MG63 (cell line): ENCODE data around the gene AGPAT2. TPM values are rescaled to one million over a fixed set of nuclear protein-coding genes. Genes with fewer than 3 reads are reported as not detected.
"Not testable (repeated sequence)": the region's sequence is repeated elsewhere in the genome, so short reads cannot be mapped to it uniquely, and the experiment has no call there.

Experiments
- DNase-seq: peaks from one replicate; pipeline ENCODE4 v3.0.0-alpha.2; 2020
- H3K27me3 ChIP-seq: fragments of 250-450 bp; sonication (Bioruptor Pico); 2 replicates; pipeline ENCODE4 v1.5.1; 2020; ENCODE audit warnings: mild to moderate bottlenecking, moderate library complexity
- H3K36me3 ChIP-seq: fragments of 250-450 bp; sonication (Bioruptor Pico); 2 replicates; pipeline ENCODE4 v1.5.1; 2020; ENCODE audit warnings: mild to moderate bottlenecking, moderate library complexity
- H3K4me3 ChIP-seq: fragments of 250-450 bp; sonication (Bioruptor Pico); 2 replicates; pipeline ENCODE4 v1.5.1; 2020; ENCODE audit warnings: mild to moderate bottlenecking, moderate library complexity
- H3K9me3 ChIP-seq: fragments of 250-450 bp; sonication (Bioruptor Pico); 2 replicates; pipeline ENCODE4 v1.5.1; 2020; ENCODE audit warnings: mild to moderate bottlenecking, moderate library complexity
- total RNA-seq: library from RNA; depleted of rRNA; stranded (reverse); fragments of >200 nt; shearing (Covaris generic); gene quantifications from 2 replicates; pipeline ENCODE4 v1.2.3, GENCODE V29; 2014; ENCODE audit warnings: low replicate concordance

AGPAT2 gene
- total RNA-seq, 1 experiment from 2014 or later, result 116 TPM

DNA sequence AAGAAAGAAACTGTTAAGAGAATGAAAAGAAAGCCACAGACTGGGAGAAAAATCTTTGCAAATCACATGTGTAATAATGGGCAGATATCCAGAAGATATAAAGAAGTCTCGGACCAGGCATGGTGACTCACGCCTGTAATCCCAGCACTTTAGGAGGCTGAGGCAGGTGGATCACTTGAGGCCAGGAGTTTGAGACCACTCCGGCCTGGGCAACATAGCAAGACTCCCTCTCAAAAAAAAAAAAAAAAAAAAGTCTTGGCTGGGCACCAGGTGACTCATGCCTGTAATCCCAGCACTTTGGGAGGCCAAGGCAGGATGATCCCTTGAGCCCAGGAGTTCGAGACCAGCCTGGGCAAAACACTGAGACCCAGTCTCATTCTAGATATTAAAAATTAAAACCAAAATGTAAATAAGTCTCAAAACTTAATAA lies 24.0 kb upstream of the AGPAT2 start:
- DNase-seq, result peak; percentile 43
- H3K36me3 ChIP-seq, H3K9me3 ChIP-seq, H3K27me3 ChIP-seq, H3K4me3 ChIP-seq: not testable (repeated sequence)

DNA sequence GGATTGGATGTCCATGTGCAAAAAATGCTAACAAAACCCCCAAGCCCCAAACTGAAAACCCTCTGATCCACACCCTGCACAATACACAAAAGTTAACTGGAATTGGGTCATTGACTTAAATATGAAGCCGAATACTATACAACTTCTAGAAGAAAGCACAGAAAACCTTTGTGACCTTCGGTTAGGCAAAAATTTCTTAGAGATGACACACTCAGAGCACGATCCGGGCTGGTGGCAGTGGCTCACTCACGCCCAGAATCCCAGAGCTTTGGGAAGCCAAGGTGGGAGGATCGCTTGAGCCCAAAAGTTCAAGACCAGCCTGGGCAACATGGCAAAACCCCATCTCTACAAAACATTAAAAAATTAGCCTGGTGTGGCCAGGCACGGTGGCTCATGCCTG lies 23.3 kb upstream of the AGPAT2 start:
- no peak for DNase-seq
- Histone ChIP-seq H3K36me3 (no peaks in the 10 kb centered on the region), H3K4me3 (no peak overlapping the region), H3K27me3 (no peaks in the 10 kb centered on the region), H3K9me3 (no peaks in the 10 kb centered on the region)

DNA sequence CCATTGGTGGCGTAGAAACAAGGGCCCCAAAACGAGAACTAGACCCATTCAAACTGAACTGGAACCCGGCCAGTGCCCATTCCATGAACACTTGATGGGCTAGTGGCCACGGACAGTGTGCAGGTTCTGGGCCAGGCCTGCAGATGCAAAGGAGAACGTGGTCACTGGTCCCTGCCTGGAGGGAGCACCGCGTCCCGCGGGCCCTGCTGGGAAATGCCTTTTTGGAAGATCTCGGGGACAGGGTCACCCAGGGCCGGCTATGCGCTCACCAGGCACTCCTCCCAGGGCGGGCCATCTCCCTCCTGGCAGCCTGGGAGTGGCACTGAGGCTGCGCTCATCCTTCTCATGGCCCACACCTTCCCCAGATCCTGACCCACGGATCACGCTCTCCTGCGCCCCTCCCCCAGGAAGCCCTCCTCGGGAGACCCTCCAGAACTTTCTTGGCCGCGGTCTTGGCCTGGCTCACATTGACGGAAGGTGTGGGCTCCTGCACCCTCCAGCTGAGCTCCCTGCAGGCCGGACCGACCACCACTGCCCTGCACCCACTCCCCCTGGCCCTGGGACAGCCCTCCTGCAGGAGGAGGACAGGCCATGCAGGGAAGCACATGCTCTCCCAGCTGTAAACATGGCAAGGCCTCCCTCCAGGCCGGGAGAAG lies 22.3 kb upstream of the AGPAT2 start:
- Histone ChIP-seq H3K4me3 (no peak overlapping the region), H3K27me3 (no peaks in the 10 kb centered on the region), H3K36me3 (no peaks in the 10 kb centered on the region), H3K9me3 (no peaks in the 10 kb centered on the region)
- DNase-seq, result no peak

DNA sequence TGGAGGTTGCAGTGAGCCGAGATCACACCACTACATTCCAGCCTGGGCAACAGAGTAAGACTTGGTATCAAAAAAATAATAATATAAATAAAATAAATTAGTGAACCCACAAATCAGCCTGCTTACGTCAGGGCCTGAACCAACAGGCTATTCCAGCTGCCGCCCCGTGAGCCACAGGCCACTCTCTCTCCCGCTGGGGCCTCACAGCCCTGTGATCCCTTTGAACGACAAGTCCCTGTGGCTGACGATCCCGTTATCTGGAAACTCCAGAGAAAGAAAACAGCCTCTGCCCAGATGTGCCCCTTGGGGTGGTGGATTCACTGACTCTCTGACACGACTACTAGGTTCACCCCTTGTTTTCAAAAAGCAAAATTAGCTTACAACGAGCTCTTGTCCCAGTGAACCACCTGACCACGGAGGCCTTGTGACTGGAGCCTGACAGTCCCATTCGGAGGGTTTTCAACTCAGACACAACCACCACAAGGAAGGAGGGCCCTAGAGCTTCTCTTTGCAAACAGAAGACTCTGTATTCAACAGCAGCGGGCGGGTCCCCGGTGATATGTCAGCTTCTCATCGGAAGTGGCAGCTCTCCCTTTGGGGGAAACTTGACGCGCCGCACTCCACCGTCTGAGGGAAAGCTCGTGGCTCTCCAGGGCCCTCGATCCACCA lies 20.7 kb upstream of the AGPAT2 start:
- Histone ChIP-seq H3K9me3 (no peaks in the 10 kb centered on the region), H3K36me3 (no peaks in the 10 kb centered on the region), H3K27me3 (no peaks in the 10 kb centered on the region), H3K4me3 (no peak overlapping the region)
- no peak for DNase-seq

DNA sequence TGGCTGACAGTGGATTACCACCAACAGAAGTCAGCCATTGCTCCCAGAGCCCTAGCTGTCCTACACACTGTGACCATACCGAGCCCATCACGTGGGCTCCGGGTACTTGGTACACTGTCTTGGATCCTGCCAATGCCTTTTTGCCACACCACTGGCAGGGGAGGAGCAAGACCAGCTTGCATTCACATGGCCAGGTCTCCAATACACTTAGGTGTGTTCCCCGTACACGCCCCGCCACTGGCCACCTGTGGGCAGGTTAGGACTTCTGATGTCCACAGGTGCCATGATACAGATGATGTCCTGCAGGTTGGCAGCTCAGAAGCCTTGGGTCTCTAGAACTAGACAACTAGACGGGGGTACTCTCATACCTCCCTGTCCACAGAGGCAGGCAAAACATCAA lies 19.8 kb upstream of the AGPAT2 start:
- no peaks in the 10 kb centered on the region for H3K9me3 ChIP-seq
- DNase-seq, result no peak
- H3K27me3 ChIP-seq, result no peaks in the 10 kb centered on the region
- no peaks in the 10 kb centered on the region for H3K36me3 ChIP-seq
- H3K4me3 ChIP-seq, result no peak overlapping the region

DNA sequence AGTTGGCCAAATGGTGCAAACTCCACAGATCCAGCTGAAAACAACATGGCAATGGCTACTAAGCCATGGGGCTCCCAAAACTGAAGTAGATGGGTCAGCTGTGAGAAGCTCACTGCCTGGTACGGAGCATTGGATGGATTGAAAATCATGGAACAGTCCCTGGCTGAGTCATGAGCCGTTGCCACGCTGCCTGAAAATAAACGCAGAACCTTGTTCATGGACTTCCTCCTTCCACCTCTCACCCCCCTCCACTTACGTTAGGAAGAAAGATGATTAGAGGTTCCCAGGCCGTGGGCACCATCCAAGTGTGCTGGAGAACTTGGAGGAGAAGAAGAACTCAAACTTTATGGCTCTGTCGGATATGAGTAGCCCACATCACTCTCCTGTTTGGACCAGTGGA lies 18.3 kb upstream of the AGPAT2 start:
- Histone ChIP-seq H3K27me3 (no peaks in the 10 kb centered on the region), H3K36me3 (no peaks in the 10 kb centered on the region), H3K4me3 (no peak overlapping the region), H3K9me3 (no peaks in the 10 kb centered on the region)
- DNase-seq, result no peak

DNA sequence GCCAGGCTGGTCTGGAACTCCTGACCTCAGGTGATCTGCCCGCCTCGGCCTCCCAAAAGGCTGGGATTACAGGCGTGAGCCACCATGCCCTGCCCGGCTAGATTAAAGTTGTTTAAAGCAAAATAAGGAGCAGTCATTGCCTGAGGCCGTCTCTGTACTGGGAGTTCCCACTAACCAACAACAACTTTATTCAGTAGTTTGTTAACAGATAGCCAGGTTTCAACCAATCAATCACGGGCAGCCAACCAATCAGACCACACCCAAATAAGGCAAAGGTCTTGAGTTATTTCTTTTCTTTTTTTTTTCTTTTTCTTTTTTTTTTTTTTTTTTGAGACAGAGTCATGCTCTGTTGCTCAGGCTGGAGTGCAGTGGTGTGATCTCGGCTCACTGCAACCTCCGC lies 17.5 kb upstream of the AGPAT2 start:
- H3K4me3 ChIP-seq, H3K9me3 ChIP-seq, H3K36me3 ChIP-seq, H3K27me3 ChIP-seq, DNase-seq: not testable (repeated sequence)

DNA sequence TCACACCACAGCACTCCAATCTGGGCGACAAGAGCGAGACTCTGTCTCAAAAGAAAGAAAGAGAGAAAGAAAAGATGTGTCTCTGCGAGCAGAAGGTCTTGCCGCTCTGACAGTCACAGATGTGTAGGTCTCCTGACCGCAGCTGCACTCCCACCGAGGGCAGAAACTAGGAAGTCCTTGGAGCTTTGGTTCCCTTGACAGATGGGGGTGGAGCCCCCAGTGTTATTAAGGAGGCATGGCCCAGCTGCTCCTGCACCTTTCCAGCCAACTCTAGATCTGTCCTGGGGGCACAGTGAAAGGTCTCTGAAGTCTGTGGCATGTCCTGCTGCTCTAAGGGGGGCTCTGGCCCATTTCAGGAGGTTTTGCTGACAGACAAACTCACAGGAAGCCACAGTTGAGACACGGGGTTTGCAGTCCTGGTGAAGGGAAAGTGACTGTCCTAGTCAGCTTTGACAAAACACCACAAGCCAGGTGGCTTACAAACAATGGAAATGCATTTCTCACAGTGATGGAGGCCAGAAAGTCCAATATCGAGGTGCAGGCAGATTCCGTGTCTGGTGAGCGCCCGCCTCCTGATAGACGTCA lies 16.1 kb upstream of the AGPAT2 start:
- no peak overlapping the region for H3K4me3 ChIP-seq
- no peaks in the 10 kb centered on the region for H3K9me3 ChIP-seq
- no peaks in the 10 kb centered on the region for H3K27me3 ChIP-seq
- H3K36me3 ChIP-seq, result no peaks in the 10 kb centered on the region
- no peak for DNase-seq

DNA sequence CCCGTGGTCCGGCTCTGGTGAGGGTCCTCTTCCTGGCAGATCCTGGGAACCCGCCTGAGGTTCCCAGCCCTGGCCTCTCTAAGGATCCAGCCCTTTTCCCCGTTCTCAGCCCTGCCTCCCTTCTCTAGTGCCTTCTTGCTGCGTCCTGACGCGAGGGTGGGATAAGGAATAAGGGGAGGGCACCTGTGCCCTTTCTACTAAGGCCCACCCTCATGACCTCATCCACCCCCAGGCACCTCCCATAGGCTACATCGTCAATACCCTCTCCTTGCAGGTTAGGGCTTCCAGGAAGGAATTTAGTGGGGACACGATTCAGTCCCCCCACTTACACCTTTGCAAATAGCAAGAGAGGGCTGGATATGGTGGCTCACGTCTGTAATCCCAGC lies 14.4 kb upstream of the AGPAT2 start:
- Histone ChIP-seq H3K27me3 (no peaks in the 10 kb centered on the region), H3K36me3 (no peaks in the 10 kb centered on the region), H3K9me3 (no peaks in the 10 kb centered on the region), H3K4me3 (no peak overlapping the region)
- no peak for DNase-seq

DNA sequence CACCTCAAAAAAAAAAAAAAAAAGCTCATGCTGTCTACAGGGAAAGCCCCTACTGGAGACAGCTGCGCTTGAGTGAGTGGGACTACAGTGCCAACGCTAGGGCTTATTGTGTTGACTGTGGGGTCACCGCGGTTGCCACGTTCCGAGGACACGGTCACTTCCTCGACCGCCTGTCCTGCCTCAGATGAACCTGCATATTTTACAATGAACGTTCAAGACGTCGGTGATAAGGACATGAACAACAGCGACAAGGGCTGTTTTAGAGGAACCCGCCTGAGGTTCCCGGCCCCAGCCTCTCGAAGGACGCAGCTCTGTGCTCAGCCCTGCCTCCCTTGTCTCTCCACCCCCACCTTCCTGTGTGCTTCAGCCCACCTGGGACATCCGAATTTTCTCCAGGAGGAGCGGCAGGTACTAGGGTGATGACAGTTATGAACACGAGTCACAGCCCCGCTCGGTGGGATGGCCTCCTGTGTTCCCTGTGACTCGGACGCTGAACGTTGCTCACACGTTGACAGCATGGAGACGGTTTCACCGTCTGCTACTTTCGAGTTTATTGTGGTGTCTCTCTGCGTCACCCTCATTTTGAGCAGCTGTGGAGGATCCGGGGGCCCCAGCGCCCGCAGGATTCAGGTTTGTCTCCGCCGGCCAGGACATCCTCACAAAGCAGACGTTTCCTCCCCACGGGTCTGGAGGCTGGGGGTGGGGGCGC lies 13.9 kb upstream of the AGPAT2 start:
- no peak overlapping the region for H3K4me3 ChIP-seq
- H3K27me3 ChIP-seq, result no peaks in the 10 kb centered on the region
- no peaks in the 10 kb centered on the region for H3K9me3 ChIP-seq
- no peak for DNase-seq
- H3K36me3 ChIP-seq, result no peaks in the 10 kb centered on the region

DNA sequence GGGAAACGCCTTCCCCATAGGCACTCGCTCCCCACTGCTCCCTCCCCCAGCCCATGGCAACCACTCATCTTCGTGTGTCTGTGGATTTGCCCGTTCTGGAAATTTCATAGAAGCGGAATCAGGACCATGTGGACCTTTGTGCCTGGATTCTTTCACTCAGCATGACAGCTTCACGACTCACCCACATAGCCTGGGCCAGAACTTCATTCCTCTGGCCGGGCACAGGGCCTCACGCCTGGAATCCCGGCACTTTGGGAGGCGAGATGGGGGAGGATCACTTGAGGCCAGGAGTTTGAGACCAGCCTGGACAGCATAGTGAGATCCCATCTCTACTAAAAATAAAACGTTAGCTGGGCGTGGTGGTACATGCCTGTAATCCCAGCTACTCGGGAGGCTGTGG lies 13.0 kb upstream of the AGPAT2 start:
- H3K4me3 ChIP-seq, result no peak overlapping the region
- H3K36me3 ChIP-seq, result no peaks in the 10 kb centered on the region
- no peaks in the 10 kb centered on the region for H3K27me3 ChIP-seq
- DNase-seq, result peak; percentile 56
- no peaks in the 10 kb centered on the region for H3K9me3 ChIP-seq

DNA sequence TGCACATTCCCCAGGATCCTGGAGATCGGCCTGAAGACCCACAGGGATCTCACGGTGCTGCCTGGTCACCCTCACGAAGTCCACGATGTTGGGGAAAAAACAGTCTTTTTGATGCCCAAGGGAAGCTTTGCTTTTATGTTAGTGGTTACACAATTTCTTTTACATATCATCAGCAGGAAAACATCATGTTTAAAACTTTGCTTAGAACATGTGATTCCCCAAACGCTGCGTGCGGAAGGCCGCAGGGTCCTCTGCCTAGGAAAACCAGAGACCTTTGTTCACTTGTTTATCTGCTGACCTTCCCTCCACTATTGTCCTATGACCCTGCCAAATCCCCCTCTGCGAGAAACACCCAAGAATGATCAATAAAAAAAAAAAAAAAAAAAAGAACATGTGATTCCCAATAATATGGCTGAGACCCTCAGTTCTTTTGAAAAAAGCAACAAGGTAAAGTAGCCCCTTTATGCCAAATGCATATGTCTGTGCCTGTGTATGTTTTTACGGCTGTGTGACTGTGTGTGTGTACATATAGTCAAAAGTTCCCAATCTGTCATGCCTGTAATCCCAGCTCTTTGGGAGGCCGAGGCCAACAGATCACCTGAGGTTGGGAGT lies 11.5 kb upstream of the AGPAT2 start:
- Histone ChIP-seq H3K36me3 (no peaks in the 10 kb centered on the region), H3K27me3 (no peaks in the 10 kb centered on the region), H3K9me3 (no peaks in the 10 kb centered on the region), H3K4me3 (no peak overlapping the region)
- DNase-seq, result no peak

DNA sequence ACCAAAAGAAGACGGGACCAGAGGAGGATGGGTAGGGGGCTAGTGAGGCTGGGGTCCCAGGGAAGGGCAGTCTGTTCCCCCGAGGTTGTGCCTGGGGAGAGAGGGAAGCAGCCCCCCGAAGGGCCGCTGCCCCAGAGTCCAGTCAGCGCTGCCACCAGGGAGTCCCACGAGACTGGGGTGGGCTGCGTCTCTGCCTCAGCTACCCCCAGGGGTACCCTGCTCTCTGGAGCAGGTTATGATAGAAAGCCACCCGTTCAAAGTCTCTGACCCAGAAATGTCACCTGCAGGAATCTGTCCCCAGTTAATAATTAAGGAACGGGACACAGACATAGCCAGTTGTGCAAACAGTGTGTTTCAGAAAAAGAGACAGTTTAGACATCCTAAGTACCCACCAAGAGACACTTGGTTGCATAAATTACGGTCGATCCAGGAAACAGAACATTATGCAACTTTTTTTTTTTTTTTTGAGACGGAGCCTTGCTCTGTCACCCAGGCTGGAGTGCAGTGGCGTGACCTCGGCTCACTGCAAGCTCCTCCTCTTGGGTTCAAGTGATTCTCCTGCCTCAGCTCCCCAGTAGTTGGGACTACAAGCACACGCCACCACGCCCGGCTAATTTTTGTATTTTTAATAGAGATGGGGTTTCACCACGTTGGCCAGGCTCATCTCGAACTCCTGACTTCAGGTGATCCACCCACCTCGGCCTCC lies 10.7 kb upstream of the AGPAT2 start:
- no peak overlapping the region for H3K4me3 ChIP-seq
- no peaks in the 10 kb centered on the region for H3K9me3 ChIP-seq
- H3K36me3 ChIP-seq, result no peaks in the 10 kb centered on the region
- no peak for DNase-seq
- no peaks in the 10 kb centered on the region for H3K27me3 ChIP-seq

DNA sequence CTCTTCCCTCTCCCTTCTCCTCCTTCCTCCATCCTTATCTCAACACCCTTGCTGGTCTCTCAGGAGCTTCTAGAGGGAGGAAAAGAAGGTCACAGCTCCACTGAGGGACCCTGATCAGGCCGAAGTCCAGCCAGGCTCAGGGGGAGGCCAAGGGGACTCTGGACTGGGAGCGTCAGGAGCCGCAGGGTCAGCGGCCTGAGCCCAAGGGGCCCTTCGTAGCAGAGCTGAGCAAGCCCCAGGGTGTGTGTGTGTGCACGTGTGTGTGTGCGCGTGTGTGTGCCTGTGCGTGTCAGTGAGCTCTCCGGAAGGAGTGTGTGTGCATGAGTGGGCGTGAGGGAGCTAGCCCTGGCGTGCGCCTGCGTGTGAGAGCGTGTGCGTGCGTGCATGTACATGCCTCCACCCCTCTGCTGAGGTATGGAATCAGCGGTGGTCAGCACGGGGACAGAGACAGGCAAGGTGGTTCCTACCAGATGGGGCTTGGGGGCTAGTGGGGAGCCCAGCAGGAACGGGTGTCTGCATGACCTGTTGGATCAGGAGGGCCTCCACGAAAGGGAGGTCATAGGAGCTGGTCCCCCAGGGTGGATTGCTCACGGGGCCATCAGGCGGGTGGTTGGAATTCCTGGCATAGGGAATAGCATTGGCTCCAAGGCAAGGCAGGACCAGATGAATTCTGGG lies 10.0 kb upstream of the AGPAT2 start:
- H3K36me3 ChIP-seq, result no peaks in the 10 kb centered on the region
- DNase-seq, result no peak
- no peaks in the 10 kb centered on the region for H3K9me3 ChIP-seq
- H3K27me3 ChIP-seq, result no peaks in the 10 kb centered on the region
- H3K4me3 ChIP-seq, result no peak overlapping the region

DNA sequence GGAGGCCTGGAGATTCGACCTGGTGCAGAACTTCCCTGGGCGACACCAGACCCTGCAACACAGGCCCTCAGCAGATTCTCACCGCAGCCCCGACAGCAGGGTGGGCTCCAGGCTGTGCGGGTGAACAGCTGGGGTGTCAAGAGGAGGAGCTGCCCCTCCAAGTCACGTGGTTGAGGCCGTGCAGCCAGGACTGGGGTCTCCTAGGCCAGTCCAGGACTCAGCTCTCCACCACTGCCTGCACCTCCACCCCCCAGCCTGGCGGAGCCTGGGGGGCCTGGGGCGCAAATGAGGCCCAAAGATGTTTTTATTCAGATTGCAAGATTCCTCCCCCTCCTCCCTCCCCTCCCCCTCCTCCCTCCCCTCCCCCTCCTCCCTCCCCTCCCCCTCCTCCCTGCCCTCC lies 9.2 kb upstream of the AGPAT2 start:
- DNase-seq, result no peak
- Histone ChIP-seq H3K4me3 (no peak overlapping the region), H3K36me3 (no peaks in the 10 kb centered on the region), H3K9me3 (no peaks in the 10 kb centered on the region), H3K27me3 (no peaks in the 10 kb centered on the region)

DNA sequence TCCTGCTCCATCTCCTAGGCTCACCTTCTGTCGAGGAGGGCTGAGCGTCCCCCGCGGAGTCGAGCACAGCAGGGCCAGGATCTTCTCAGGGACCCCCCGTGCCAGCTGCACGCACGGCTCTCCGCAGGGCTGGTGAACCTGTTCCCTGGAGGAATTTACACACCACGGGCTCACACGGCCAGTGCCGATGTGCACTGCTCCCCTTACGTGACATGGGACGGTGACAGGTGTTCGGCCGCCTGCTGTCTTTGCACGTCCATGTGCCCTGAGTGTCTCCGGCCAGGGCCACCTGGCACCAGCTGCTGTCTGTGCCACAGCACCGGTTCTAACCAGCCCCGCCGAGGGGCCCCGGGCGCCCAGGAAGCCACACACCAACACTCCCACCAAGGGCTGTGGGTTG lies 8.7 kb upstream of the AGPAT2 start:
- Histone ChIP-seq H3K9me3 (no peaks in the 10 kb centered on the region), H3K36me3 (no peaks in the 10 kb centered on the region), H3K4me3 (no peak overlapping the region), H3K27me3 (no peaks in the 10 kb centered on the region)
- DNase-seq, result no peak
